Epithelial cell of proximal tubule (primary cell): ENCODE data around the gene SLC26A6. TPM values are rescaled to one million over a fixed set of nuclear protein-coding genes. Genes with fewer than 3 reads are reported as not detected.
A peak's percentile ranks its signal among the peaks of the same experiment; 100 is the strongest.

ENCODE experiments used
- DNase-seq: peaks from one replicate; pipeline ENCODE4 v3.0.0-alpha.2; 2011; ENCODE audit warnings: low read depth
- H3K4me3 ChIP-seq: 2 replicates; pipeline ENCODE4 v1.5.1; 2011; ENCODE audit warnings: low read depth, mild to moderate bottlenecking, low read length
- total RNA-seq: library from RNA; depleted of rRNA; stranded (reverse); fragments of >200 nt; gene quantifications from 2 replicates; pipeline ENCODE4 v1.2.3, GENCODE V29; 2015
- TF ChIP-seq, protein P1 (sequence below): conservative IDR thresholded peaks from 2 replicates; pipeline ENCODE4 v1.5.1; 2012; ENCODE audit warnings: low read depth, mild to moderate bottlenecking, low read length

The SLC26A6 gene
- total RNA-seq, 1 donor from 2014 or later, result 33.4 TPM

- peak within 1 kb of the TSS; percentile 46 for H3K4me3 ChIP-seq
- DNase-seq, result no peak
- TF ChIP-seq, protein P1, sequence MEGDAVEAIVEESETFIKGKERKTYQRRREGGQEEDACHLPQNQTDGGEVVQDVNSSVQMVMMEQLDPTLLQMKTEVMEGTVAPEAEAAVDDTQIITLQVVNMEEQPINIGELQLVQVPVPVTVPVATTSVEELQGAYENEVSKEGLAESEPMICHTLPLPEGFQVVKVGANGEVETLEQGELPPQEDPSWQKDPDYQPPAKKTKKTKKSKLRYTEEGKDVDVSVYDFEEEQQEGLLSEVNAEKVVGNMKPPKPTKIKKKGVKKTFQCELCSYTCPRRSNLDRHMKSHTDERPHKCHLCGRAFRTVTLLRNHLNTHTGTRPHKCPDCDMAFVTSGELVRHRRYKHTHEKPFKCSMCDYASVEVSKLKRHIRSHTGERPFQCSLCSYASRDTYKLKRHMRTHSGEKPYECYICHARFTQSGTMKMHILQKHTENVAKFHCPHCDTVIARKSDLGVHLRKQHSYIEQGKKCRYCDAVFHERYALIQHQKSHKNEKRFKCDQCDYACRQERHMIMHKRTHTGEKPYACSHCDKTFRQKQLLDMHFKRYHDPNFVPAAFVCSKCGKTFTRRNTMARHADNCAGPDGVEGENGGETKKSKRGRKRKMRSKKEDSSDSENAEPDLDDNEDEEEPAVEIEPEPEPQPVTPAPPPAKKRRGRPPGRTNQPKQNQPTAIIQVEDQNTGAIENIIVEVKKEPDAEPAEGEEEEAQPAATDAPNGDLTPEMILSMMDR, result no peak
Observed at GRCh38 chr3:48595075-48595525, 40.2 kb downstream of the SLC26A6 start, which contains the start of gene COL7A1. Gene COL7A1 (minus strand): TSS chr3:48595329. CDS start chr3:48595159, 170 bp downstream.

DNA sequence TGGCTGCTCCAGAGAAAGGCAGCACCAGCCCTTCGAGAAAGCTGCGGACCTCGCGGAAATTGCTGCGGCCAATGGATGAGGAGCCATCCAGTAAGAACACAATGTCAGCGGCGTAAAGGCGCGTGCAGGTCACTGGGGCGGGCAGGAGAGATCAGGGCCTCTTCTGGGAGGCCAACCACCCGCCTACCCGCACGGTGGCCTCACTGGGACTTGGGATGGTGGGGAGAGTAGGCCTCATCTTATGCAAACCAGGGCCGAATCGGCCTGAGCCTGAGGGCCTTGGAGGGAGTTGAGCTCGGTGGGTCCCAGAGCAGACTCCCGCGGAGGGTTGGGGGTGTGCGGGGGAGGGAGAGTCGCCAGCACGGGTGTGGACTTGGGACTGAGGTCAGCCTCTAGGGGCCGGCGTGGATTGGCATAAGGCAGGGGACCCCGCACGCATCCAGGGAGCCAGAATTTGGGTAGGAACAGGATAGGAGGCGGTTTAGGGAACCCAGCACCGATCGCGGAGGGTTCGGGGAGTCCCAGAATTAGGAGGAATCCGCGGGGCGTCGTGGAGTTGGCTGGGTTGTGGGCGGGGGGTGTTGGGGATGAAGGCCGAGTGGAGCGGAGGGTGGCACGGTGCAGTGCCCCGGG lies 40.7 kb downstream of the SLC26A6 start:
- peak overlapping the region; percentile 46 for H3K4me3 ChIP-seq
- DNase-seq, result no peak
- TF ChIP-seq, protein P1, result no peak

DNA sequence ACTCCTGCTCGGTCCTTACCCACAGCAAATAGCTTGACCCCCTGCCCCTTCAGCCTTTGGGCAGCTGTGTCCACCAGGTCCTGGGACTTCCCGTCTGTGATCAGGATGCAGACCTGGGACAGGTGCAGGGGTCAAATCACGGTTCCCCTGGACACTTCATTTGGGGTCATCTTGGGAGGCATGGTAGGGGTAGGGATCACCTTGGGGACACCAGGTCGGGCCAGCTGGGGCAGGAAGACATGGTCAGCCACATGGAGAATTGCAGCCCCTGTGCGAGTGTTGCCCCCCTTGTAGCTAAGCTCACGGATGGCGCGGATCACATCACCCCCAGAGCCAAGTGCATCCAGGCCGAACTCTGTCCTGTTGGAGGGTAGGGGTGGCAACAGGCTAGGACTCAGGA lies 41.9 kb downstream of the SLC26A6 start:
- TF ChIP-seq, protein P1, result no peak
- no peak for DNase-seq
- no peak overlapping the region for H3K4me3 ChIP-seq

- TF ChIP-seq, protein P1, result no peak
- H3K4me3 ChIP-seq, result no peak overlapping the region
- DNase-seq, result no peak
Observed at GRCh38 chr3:48592519-48593087, 42.7 kb downstream of the SLC26A6 start.

DNA sequence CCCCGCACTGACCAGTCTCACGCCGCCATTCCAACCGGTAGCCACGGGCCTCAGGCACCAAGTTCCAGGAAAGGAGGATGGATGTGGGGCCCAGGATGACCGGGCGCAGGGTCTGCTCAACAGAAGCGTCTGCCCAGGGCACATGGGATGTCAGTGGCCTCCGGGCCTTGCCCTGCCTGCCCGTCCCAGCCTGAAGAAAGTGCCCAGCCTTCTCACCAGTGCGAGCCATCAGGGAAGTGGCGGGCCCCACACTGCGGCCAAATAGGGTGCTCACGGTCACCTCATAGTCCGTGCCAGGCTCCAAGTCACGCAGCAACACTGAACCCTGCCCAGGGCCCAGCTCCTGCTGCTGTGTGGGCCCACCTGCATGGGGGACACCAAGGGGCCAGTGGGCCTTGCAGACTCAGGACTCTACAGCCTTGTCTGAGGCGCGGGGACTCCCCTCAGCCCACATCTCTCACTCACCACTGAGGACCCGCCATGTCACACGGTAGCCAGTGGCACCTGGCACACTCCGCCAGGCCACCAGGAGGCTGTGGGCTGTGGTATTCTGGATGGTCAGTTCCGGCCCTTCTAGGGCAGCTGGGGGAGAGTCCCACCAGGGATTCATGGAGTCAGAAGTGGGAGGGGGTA lies 43.3 kb downstream of the SLC26A6 start:
- no peak for DNase-seq
- TF ChIP-seq, protein P1, result no peak
- no peak overlapping the region for H3K4me3 ChIP-seq

DNA sequence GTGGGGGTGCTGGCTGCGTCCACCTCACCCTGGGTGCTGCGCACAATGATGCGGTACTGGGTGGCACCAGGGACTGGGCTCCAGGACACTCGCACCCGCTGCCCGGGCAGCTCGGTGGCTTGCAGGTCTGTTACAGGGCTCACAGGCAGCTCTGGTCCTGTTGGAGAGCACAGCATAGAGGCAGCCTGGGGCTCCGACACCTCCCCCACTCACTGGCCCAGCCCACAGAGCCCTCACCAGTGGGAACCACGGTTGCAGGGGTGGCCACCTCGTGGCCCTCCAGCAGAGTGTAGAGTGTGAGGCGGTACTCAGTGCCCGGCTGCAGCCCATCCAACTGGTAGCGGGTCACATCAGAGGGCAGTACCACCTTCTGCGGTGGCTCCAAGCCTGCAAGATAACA lies 43.8 kb downstream of the SLC26A6 start:
- no peak for DNase-seq
- TF ChIP-seq, protein P1, result no peak
- no peak overlapping the region for H3K4me3 ChIP-seq

DNA sequence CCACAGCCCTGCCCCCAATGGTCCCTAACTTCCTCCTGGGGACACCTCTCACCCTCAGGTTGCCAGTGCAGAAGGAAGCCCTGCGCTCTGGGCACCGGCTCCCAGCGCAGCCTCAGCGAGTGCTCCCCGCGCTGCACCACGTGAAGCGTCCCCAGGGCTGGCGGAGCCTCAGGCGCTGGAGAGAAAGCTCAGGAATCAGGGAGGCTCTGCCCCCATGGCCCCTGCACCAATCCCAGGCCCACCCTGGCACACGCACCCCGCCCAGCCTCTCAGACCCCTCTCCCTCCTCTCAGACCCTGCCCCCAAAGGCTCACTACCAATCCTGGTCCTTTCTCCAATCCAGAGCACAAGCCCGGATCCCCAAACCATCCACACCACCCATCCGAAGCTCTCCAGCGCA lies 47.0 kb downstream of the SLC26A6 start:
- no peak overlapping the region for H3K4me3 ChIP-seq
- DNase-seq, result no peak
- TF ChIP-seq, protein P1, result no peak
